Measurements from ENCODE around the gene H19. TPM values are rescaled to one million over a fixed set of nuclear protein-coding genes. Genes with fewer than 3 reads are reported as not detected.

The H19 gene
- total RNA-seq = 656 TPM
- long read RNA-seq, transcript H19-203 (5 exons, 2,348 nt) = major isoform, 89 of 116 reads
- long read RNA-seq, transcript H19-202 (5 exons, 2,281 nt) = minor isoform, 12 of 116 reads
- long read RNA-seq, partial matches to known transcripts = 3 of 116 reads
- long read RNA-seq, other reads (novel, unspliced or antisense) = 3 of 116 reads

DNA sequence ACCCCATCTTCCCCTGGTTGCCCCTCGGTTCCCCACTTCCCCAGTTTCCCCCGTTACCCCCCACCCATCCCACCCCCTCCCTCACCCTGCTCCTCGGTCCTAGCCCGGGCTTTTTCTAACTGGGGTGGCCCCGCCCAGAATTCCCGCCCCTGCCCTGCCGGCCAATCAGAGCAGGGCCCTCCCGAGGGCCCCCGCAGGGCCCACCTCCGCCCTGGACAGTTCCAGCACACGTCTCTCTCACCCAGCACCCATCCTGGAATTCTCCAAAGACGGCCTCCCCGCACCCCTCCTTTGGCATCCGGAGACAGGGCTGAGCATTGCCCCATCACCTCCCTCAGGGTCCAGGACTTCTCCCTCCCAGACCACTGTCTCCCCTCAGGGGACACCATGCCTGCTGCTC is at the start of gene H19:
TSS of gene H19 (minus strand) at position 88 of the 400 bp plus-strand sequence.
- no peak for DNase-seq (ENCODE audit: low spot score)
- intact Hi-C loops (cut with DNase I) = no loop called here

DNA sequence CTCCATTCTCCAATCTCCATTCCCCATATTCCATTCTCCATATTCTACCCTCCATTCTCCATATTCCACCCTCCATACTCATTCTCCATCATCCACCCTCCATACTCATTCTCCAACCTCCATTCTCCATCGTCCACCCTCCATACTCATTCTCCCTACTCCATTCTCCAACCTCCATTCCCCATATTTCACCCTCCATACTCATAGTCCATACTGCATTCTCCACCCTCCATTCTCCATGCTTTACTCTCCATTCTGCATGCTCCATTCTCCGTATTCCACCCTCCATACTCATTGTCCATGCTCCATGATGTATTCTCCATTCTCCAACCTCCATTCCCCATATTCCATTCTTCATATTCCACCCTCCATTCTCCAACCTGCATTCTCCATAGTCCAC is 44.3 kb upstream of the H19 start:
- intact Hi-C loops (cut with DNase I) = no loop called here

DNA sequence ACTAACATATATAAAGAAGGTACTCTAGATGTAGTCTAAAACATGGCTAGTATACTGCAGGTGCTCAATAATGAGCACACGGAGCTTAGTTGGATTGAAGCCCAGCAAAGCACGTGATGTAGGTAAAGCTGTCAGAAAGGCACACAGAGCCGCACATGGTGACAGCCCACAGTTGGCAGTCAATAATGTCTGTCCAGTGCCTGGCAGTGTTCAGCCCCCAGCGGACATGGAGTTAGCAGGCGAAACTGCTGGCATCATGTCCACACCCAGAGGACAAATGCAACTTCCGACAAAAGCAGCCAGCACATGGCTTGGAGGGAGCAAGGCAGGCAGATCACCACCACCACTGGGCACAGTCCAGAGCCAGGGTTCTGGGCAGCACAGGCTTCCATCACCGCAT is 43.5 kb upstream of the H19 start:
- no peak for DNase-seq (ENCODE audit: low spot score)
- intact Hi-C loops (cut with DNase I) = no loop called here

More for the DNA sequence above, 44.3 kb upstream of the H19 start:
- no peak for DNase-seq (ENCODE audit: low spot score)

DNA sequence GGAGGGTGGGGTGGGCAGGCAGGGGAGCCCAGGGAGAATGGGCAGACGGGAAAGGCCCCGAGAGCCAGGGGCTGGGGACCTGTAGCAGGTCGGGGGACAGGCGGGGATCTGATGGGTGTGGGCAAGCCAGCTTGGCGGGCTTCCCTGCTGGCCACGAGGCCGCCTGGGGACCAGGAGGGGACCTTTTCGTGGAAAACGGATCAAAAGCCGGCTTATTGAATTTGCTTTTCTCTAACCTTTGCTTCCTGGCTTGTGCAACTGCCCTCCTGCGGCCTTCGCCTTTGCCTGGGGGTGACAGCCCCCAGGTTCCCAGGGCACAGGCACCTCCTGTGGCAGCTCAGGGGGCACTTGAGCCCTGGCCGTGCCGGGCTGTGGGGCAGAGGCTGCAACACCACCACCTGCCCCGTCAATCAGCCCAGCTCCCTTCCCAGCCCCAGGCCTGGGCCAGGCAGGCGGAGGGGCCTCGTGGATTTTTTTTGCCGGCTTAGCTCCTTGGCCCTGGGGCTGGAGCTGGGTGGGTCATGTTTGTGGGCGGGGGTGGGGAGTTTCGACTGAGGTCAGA is 41.6 kb upstream of the H19 start:
- no peak for DNase-seq (ENCODE audit: low spot score)

DNA sequence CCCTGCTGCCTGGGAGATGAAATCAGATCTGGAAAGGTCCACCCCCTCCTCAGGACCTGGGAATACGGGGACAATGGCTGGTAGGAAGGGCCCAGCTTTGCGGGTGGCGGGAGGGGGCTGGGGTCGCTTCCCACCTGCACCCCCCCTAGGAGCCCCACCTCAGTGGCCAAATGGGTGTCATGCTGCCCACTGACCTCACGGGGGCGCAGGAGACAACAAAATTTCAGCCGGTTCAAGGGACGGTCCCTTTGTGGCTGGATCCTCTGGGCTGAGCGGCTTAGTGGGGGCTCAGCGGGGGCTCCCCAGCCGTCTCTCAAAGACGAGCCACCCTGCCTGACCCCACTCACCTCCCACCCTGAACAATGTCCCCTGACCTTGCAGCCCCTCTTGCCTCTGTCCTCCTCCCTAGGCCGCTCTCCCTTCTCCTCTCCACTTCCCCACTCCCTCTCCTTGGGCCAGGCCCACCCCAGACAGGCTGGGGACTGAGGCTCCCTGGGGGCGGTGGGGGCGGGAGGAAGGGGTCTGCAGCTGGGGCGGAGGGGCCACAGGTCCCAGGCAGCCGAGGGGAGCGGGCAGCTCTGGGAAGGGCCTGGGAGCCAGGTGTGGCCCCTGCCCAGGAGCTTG is 39.3 kb upstream of the H19 start:
- no peak for DNase-seq (ENCODE audit: low spot score)
- intact Hi-C loops (cut with DNase I) = no loop called here

More for the DNA sequence above, 41.6 kb upstream of the H19 start:
- intact Hi-C loops (cut with DNase I) = no loop called here

DNA sequence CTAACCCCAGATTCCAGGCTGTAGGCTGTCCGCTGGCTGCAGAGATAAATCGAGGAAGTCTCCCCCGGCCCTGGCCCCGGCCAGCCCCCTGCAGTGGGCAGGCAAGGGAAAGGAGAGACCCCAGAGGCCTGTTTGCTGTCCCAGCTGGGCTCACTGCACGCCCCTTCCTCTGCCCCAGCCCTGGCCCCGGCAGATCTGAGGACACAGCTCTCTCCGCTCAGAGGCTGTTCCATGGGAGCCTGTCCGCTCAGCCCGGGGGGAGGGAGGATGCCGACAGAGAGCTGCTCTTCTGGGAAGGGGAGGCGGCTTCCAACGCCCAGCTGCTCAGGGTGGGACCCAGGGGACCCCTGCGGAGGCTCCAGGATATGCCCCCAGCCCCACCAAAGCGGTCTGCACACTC is 37.7 kb upstream of the H19 start:
- intact Hi-C loops (cut with DNase I) = no loop called here

DNA sequence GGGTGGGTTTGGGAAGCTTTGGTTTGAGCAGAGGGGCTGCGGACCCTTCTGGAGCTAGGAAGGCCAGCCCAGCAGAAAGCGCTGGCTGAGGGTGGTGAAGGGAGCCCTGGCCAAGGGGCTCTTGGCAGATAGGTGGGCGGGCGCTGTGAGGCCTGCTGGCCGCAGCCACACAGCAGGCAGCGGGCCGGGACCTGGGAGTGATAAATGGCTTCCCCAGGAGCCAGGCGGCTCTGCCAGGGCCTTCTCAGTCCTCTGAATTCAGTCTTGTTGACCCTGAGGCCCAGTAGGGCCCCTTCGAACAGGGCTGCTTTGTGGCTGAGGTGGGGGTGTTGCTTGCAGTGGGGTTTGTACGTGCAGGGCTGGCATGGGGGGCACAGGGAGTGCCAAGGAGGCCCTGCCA is 33.4 kb upstream of the H19 start:
- intact Hi-C loops (cut with DNase I) = no loop called here

More for the DNA sequence above, 37.7 kb upstream of the H19 start:
- DNase-seq (ENCODE audit: low spot score) = no peak

DNA sequence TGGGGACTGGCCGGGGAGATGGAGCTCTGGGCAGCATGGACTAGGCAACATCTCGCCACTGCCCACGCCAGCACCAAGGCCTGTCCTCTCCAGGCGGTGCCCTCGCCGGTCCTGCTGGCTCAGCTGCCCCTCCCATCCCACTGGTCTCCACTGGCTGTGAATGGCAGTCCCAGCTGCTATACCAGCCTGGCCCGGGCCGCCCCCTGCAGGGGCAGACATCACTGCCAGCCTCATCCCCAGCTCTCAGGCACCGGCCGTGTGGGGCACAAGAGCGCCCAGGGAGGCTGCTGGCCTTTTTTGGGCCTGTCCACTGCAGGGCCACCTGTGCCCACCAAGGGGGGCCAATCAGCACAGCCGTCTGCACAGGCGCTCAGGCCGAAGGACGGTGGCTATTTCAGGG is 30.1 kb upstream of the H19 start:
- intact Hi-C loops (cut with DNase I) = no loop called here
- no peak for DNase-seq (ENCODE audit: low spot score)

More for the DNA sequence above, 33.4 kb upstream of the H19 start:
- no peak for DNase-seq (ENCODE audit: low spot score)

DNA sequence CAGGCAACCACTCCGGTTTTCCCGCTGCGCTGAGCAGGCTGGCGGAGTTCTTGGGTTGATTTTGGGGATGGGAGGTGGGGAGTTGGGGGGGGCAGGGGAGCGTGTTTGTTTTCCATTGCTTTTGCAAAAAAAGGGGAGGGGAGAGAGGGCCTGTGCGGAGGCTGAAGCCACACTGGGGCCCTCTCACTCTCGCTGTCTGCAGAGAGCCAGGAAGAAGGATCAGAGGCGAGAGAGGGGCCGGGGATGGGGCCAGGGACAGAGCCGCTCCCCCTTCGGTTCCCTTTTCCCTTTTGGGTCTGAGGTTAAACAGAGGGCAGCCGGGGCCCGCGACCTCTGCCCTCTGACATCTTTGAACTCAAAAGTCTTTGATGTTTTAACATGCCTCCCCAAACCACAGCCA is 17.4 kb upstream of the H19 start:
- DNase-seq (ENCODE audit: low spot score) = no peak
- intact Hi-C loops (cut with DNase I) = no loop called here

DNA sequence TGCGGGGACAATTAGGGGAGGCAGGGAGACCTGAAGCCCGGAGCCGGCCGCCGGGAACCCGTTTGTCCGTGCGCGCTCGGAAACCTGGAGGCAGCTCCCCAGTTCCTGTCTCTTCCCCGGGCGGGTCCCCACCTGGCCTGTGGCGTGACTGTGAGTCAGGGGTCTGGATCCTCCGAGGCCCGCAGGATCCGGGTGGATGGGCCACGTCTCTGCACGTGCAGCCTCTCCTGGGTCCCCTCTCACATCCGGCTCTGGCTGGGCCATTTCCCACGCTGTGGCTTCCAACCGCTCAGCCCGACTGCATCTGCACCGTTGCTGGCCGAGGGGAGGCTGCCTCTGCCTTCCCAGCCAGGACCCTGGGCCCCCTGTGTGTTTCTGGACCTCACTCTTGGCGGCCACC is 14.8 kb upstream of the H19 start:
- intact Hi-C loops (cut with DNase I) = no loop called here
- DNase-seq (ENCODE audit: low spot score) = no peak

DNA sequence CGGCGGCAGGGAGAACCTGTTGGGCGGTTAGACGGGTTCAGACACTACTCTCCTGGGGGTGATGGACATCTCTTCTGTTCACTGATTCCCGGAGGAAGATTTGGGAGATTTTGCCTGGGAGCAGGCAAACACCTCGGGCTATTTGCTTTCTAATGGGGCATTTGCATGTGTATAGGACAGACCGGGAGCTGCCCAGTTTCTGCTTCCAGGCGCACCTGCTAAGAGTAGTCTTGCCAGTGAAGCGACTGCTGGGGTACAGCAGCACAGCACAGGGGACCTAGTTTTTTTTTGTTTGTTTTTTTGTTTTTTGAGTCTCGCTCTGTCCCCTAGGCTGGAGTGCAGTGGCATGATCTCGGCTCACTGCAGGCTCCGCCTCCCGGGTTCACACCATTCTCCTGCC is 6.8 kb upstream of the H19 start:
- DNase-seq (ENCODE audit: low spot score) = no peak

DNA sequence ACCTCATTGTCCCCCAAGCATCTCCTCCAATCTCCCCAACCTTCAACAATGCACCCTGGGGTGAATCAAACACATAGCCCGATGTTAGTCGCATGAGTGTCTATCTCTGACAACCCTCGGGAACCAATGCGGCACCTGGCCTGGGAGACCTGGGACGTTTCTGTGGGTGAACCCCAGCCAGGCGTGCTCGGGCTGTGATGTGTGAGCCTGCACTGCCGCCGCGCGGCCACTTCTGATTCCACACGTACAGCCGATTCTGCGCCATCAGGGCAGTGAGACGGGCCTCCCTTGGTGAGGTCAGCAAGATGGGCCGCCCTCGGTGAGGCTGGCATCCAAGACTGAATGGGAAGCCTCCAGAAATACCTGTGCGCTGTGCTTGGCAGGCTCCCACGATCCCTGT is 5.2 kb upstream of the H19 start:
- intact Hi-C loops (cut with DNase I) = no loop called here
- DNase-seq (ENCODE audit: low spot score) = no peak

More for the DNA sequence above, 6.8 kb upstream of the H19 start:
- intact Hi-C loops (cut with DNase I) = no loop called here

DNA sequence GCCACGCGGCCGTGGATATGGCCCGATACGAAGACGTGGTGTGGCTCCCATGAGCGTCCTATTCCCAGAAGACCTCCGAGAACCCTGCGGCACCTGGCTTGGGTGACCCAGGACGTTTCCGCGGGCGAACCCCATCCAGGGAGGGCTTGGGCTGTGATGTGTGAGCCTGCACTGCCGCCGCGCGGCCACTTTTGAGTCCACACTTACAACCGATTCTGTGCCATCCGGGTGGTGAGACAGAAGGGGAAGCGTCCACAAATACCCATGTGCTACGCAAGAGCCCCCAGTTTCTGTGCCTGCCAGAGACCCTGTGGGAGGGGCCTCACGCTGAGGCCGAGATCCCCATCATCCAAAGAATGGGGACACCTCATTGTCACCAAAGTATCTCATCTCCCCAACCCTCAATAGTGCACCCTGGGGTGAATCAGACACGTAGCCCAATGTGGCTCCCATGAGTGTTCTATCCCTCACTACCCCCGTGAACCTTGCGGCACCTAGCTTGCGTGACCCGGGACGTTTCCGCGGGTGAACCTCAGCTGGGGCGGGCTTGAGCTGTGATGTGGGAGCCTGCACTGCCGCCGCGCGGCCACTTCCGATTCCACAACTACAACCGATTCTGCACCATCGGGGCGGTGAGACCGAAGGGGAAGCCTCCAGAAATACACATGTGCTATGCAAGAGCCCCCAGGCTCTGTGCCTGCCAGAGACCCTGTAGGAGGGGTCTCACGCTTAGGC is 4.6 kb upstream of the H19 start:
- no peak for DNase-seq (ENCODE audit: low spot score)
- intact Hi-C loops (cut with DNase I) = no loop called here

DNA sequence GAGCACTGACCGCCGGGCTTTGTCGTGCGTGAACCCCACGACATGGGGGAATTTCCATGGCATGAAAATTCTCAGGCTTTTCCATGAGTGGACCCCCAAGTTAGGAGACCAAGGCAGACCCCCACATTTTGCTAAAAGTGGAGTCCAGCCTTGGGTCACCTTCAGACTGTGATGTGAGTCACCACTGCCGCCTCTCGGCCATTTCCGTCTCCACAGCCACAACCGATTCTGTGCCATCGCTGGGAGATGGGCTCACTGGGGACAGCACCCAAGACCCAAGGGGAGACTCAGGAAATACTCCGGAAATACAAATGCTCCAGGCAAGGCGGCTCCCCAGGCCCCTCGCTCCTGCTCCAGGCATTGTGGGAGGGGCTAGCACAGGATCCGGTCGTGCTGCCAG is 1.2 kb upstream of the H19 start:
- DNase-seq (ENCODE audit: low spot score) = no peak
- intact Hi-C loops (cut with DNase I) = no loop called here

DNA sequence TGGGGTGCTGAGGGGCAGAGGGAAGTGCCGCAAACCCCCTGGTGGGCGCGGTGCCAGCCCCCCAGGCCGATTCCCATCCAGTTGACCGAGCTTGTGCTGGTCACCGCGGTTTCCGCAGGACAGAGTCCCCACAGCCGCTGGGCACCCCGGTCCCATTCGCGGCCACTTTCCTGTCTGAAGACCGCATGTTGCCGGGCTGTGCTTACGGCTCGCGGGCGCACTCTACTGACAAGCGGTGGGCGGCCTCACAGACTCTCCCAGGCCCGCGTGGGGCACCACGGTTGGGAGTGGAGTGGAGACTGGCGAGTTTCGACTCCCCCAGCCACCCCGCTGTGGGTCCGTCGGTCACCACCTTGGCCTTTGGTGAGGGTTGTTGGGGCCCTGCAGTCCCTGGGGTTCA is 648 bp upstream of the H19 start:
- no peak for DNase-seq (ENCODE audit: low spot score)
- intact Hi-C loops (cut with DNase I) = no loop called here

DNA sequence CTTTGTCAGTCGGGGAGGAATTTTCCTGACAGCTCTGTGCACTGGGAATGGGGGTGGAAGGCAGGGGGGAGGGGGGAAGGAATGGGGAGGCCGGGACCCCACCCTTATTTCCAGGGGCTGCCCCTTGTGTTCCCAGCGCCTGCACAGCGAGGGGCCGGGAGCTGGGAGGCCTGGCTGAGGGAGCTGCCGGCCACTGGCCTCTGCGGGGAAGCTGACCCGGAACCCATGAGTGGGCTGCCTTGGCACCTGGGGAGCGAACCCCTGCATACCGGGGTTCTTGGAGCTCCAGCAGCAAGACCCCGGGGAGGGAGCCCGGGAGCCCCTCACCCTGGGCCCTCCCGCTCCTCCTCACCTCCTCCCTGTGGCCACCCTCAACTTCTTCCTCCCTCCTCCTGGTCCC is 3.5 kb downstream of the H19 start:
- intact Hi-C loops (cut with DNase I) = no loop called here
- DNase-seq (ENCODE audit: low spot score) = peak; percentile 54

DNA sequence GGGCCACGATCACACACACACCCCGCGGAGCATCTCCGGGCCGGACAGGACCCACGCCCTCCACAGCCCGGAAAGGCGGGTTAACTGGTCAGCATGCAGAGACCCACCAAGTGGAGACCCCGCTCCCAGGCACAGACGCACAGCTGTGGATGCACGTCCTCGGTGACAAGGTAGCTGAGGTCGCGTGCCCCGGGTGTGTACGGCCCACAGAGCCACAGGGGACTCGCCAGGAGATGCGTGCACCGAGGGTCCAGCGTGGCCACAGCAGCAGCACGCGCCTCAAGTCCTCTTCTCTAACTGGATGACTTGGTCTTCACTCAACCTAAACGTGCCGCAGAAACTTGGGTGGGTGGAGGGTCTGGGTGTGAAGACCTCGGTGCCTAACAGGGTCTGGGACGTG is 5.5 kb downstream of the H19 start:
- intact Hi-C loops (cut with DNase I) = no loop called here
- peak; percentile 26 for DNase-seq (ENCODE audit: low spot score)

DNA sequence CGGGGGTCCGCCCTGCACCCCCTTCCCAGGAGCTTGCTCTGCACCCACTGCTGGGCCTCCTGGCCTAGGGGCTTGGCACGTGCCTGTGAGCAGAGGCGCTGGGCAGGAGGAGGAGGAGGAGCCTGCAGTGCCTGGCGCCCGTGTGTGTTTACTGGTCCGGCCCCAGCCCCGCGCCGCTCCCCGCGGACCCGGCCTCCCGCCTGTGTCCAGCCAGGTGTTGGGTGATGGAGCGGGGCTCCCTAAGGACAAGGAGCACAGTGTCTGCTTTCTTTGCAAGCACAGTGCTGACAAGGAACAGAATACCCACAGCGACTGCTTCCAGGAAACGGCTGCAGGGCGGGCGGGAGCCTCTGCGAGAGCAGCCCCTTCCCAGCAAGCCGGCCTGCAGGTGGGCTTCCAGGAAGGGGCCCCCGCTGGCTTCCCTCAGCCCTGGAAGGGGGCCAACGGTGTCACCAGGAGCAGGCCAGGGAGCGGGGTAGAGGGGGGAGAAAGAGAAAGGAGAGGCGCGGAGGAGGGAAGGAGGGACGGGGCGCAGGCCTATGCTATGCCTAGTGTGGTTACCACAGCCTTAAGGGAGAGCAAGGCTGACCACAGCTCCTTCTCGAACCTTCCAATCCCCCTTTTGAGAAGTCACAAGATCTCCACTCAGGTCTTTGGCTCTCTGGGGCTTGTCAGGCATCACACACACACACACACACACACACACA is 6.6 kb downstream of the H19 start:
- DNase-seq (ENCODE audit: low spot score) = no peak
- intact Hi-C loops (cut with DNase I) = no loop called here

DNA sequence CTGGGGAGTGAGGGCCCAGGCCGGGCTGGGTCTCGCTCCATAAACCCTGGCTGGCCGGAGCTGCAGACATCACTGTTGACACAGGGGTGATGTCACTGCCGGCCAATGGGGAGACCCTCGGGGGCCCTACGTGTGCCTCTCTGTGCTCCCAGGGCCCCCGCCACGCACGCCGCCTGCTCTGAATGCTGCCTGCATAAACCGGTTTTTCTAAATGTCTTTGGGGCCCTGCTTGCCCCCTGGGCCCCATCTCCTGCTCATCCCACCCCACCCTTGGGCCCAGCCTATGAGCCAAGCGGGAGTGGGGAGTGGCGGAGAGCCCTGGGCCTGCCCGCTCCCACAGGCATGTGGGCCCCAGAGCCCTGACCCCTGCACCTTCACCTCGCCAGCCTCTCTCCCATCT is 7.7 kb downstream of the H19 start:
- intact Hi-C loops (cut with DNase I) = no loop called here
- no peak for DNase-seq (ENCODE audit: low spot score)

DNA sequence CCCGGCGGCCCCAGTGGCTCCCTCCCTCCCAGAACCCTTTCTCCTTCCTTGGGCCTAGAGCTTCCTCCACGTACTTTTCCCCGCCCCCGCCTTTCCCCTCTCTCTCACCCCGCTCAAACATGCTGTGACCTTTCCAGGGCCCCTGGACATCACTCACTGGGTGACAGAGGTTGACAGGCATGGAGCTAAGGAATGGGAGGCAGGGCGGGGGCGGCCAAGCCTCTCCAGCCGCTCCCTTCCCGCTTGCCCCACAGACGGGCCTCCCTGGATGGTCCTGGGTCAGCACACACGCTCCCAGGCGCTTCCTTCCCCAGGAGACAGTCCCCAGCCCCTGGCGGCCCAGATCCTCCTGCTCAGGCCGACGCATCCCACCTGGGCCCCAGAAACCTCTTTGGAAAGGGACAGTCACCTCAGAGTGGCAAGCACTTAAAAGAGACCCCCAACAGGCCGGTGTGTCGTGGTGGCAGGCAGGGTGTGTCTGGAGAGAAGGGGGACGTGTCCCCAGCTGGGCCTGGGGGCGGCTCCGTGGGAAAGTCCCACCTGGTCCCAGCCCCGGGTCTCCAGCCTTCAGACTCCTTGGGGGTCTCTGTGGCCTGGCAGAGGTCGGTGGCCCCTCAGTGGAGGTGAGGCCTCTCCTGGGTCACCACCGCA is 8.8 kb downstream of the H19 start:
- intact Hi-C loops (cut with DNase I) = no loop called here
- peak; percentile 63 for DNase-seq (ENCODE audit: low spot score)
